GM19468 (cell line): ENCODE results near the gene UNC119.
A peak's percentile ranks its signal among the peaks of the same experiment; 100 is the strongest.

ENCODE experiments used
- ATAC-seq: cut with Tn5 transposase; IDR thresholded peaks from one replicate; pipeline ENCODE4 v1.9.1; 2021; ENCODE audit warnings: mild to moderate bottlenecking, moderate library complexity, moderate number of reproducible peaks; ENCODE audit not compliant: unreplicated experiment; ENCODE audit errors: extremely low read depth

Gene UNC119

DNA sequence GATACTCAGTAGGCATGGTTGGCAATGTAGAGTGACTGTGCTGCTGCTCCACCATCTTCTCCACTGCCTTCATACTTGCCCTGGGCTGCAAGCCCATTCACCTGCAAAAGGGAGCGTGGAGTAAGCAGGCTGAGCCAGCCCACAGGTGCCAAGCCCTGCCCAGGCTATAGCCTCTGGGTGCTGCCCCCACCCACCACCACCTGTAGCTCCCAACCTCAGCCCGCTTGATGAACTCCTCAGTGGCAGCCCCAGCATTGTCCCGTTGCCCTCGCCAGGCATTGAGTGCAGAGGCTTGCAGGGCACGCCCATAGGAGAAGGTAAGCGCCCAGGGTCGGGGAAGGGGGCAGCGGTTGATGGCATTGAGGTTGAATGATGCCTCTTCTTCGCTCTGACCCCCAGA, 21.1 kb upstream of the UNC119 start:
- no peak for ATAC-seq

- no peak for ATAC-seq
These were observed 20.6 kb upstream of the UNC119 start for GRCh38 chr17:28573040-28573380.

DNA sequence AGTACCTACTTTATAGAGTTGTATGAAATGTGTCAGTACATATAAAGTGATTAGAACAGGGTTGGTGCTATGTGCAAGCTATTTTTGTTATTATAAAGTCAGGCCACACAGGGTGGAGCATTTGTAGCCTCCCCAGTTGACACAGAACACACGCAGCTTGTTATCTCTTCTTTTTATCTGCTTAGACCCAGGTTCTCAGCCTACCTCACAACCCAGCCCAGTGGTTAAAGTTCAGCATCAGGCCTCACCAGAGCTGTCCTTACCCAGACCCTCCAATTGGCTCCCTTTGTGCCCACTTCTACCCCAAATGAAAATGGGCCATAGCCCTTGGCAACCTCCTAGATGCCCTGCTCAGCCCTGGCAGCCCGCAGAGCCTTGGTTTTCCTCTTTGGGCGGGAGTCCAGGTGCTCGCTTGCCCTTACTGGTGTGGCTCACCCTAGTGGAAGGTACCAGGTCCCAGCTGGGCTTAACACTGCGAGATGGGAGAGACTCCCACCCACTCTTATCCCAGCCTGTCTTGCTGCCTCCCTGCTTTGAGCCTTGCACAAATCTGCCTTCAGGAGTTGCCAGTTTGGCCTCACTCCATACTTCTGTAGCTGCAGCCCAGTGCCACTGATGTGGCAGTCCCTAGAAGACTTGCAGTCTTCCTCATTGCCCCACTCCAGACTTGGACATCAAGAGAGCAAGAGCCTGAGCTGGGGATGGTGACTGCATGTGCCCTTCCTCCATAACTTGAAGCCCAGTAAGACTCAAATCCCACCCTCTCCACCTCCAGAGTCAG, 20.0 kb upstream of the UNC119 start:
- ATAC-seq: no peak

GRCh38 chr17:28571361-28572122, 19.1 kb upstream of the UNC119 start, which contains the start of gene PIGS:
Gene PIGS, minus strand, starts transcription at chr17:28571524. Its CDS starts 28 bp downstream, at chr17:28571496.
- ATAC-seq: peak; percentile 53

GRCh38 chr17:28570716-28571360, 18.4 kb upstream of the UNC119 start:
- no peak for ATAC-seq

GRCh38 chr17:28569446-28569845, 17.0 kb upstream of the UNC119 start:
- no peak for ATAC-seq

GRCh38 chr17:28567604-28568003, 15.2 kb upstream of the UNC119 start:
- no peak for ATAC-seq

DNA sequence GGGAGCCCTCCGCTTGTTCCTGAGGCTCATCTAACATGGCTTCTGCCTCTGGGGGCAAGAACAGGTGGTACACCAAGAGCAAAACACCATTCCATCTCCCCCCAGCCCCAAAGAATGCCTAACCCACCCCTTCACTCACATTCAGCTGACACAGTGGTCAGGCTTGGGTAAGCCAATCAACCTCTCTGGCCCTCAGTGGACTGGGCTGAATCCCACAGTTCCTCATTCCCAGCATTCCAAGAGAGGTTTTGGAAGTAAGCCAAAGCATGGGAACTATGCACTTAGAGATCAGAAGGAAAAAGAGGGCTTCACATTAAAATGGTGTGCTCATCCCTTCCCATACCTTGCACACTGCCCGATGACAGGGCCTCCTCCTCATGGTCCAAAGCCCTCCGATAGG, 11.1 kb upstream of the UNC119 start:
- ATAC-seq: no peak

GRCh38 chr17:28555022-28555421, 2.6 kb upstream of the UNC119 start:
- ATAC-seq: no peak

GRCh38 chr17:28554565-28554964, 2.1 kb upstream of the UNC119 start:
- ATAC-seq: no peak

DNA sequence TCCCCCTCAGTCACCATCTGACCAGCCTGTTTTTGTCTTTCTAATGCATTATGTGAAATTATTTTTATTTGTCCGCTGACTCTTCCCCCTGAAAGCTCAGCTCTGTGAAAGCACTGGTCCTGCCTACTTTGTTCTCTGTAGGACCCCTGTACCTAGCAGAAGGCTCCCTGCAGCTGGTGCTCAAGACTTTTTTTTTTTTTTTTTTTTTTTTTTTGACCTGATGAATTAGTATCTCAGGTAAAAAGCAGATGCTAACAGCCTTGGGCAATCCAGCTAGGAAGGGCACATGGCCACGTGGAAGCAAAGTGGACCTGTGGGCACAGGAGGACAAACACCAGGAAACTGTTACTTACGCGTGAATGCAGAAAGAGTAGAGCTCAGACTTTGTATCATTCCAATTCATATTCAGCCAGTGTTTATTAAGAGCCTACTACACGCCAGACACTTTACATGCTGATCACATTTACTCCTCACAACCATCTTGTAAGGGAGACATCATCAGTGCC, 629 bp upstream of the UNC119 start:
- no peak for ATAC-seq

GRCh38 chr17:28551421-28552175, 826 bp downstream of the UNC119 start:
- no peak for ATAC-seq

DNA sequence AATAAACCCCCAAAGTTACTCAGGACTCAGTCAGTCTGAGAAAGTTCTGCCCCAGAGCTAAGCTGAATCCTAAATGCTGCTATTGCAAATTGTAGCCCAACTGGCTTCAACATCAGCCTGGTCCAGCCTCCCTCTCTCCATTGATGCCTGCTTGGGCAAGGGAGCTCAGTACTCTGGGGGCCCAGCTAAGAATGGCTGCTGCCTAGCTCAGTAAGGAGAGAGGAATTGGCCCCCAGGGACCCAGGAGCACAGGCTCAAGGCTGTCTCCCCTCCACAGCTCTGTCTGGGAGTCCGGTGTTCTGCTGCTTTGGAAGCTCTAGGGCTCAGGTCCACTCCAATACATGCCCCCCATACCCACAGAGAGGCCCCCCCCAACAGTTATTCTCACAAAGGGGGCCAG, 1.6 kb downstream of the UNC119 start:
- no peak for ATAC-seq

DNA sequence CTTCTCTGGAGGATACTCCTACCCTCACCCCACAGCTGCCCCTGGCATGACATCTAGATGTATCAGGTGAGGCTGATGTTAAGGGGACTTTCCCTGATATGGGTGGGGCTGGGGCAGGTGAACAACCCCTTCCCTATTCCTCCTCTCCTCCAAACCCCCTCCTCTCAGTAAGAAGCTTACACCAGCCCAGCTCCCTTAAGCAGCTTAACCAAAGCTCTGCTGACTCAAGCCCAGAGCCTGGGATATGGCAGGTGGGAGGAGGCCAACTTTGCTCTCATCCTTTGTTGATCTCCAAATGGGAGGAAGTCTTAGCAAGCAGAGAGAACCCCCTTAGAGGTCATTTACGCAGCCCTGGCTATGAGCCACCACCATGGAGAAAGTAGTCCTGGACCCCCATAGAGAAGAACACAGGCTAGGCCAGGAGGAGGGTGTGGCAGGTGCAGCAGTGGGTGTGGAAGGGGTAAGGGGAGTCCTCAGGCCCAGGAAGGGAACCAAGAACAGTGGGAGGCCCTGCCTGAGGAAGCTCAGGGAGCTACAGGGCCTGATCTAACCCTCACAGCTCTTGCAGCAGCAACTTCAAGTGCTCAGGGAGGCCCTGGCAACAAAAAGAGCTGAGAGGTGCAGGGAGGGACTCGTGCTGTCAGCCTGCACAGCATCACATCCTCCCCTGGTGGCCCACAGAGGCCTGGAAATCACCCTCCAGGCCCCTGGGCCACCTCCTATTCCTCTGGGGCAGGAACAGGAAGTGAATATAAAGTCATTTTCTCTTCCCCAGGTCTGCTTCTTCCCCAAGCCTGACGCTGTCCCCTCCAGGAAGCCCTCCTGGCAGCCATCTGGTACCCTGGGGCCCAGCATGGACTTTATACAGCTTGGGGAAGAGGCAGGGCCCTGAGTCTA, 2.9 kb downstream of the UNC119 start:
- no peak for ATAC-seq

DNA sequence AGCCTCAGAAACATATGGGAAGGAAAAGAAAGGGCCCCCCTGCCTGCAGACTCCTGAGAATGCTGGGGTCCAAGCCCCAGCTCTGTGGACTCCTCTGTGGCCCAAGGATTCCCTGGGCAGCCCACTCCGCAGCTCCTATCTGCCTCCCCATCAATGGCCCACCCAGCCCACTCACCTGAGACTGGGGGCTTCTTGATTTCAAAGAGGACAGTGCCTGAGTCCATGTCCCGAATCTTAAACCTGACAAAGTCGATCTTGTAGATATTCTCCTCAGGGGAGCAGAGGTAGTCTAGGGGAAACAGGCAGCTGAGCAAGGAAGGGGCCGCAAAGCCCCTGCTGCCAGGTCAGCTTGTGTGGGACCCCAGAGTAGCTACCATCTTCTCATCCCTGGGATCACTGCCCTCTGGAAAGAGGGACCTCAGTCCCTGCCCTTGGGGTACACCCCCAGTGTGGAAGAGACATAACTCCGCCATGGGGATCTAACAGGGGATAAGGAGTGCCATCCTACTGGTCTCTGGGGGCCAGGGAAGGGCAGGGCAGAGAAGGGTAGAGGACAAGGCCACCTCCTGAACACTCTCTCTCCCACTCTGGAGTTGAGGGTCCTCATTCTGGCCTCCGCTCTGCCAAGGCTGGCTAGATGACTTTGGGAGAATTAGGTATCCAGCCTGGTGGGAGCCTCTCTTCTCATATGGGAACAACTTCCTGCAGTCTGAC, 3.9 kb downstream of the UNC119 start:
- ATAC-seq: no peak

GRCh38 chr17:28547623-28548416, 4.6 kb downstream of the UNC119 start:
- no peak for ATAC-seq

GRCh38 chr17:28547096-28547622, 5.3 kb downstream of the UNC119 start:
- no peak for ATAC-seq
